Natural killer cell (primary cell): ENCODE results near the gene FSIP1. TPM values are rescaled to one million over a fixed set of nuclear protein-coding genes. Genes with fewer than 3 reads are reported as not detected.

Source experiments
- ATAC-seq, 3 donors: fragments of 150-1000 bp in 2 of 3; fragments of 200-7000 bp in 1 of 3; cut with Tn5 transposase; 1 replicate in 1 of 3; 2 replicates in 2 of 3; pipeline ENCODE4 v1.10.0; 2021; ENCODE audit warnings: mild to moderate bottlenecking in 2 of 3, moderate library complexity in 2 of 3
- DNase-seq, 2 donors: peaks; one replicate each; pipeline versions ENCODE4 v3.0.0 to v3.0.0-alpha.2; 2013 to 2021; ENCODE audit warnings: mixed read lengths in 1 of 2
- H3K27ac ChIP-seq: one replicate; pipeline ENCODE4 v1.5.1; 2013; ENCODE audit warnings: mild to moderate bottlenecking, low read length
- H3K27me3 ChIP-seq: one replicate; pipeline ENCODE4 v1.6.1; 2013; ENCODE audit warnings: low read length; ENCODE audit not compliant: control insufficient read depth, insufficient read depth
- H3K36me3 ChIP-seq: one replicate; pipeline ENCODE4 v1.6.1; 2013; ENCODE audit warnings: low read length; ENCODE audit not compliant: control insufficient read depth, insufficient read depth
- H3K4me1 ChIP-seq: one replicate; pipeline ENCODE4 v1.6.1; 2013; ENCODE audit warnings: low read length; ENCODE audit not compliant: control insufficient read depth, insufficient read depth
- H3K4me3 ChIP-seq: one replicate; pipeline ENCODE4 v1.5.1; 2013; ENCODE audit warnings: low read length
- H3K9me3 ChIP-seq: one replicate; pipeline ENCODE4 v1.6.1; 2013; ENCODE audit warnings: low read length; ENCODE audit not compliant: control insufficient read depth, insufficient read depth
- H3K27ac Mint-ChIP-seq, 2 donors: one replicate each; pipeline ENCODE4 v1.8.0; 2022; ENCODE audit warnings: mild to moderate bottlenecking in 2 of 2, mixed read lengths in 2 of 2, moderate library complexity in 1 of 2
- H3K27me3 Mint-ChIP-seq, 2 donors: one replicate each; pipeline ENCODE4 v1.8.0; 2022; ENCODE audit warnings: low read depth in 2 of 2, mixed read lengths in 2 of 2
- H3K36me3 Mint-ChIP-seq: one replicate; pipeline ENCODE4 v1.8.0; 2022; ENCODE audit warnings: mixed read lengths
- H3K4me1 Mint-ChIP-seq, 2 donors: one replicate each; pipeline ENCODE4 v1.8.0; 2022; ENCODE audit warnings: mixed read lengths in 2 of 2
- H3K4me3 Mint-ChIP-seq: one replicate; pipeline ENCODE4 v1.8.0; 2022; ENCODE audit warnings: mild to moderate bottlenecking, moderate library complexity, mixed read lengths
- H3K9me3 Mint-ChIP-seq, 2 donors: one replicate each; pipeline ENCODE4 v1.8.0; 2022; ENCODE audit warnings: mixed read lengths in 2 of 2
- WGBS: methylation state at CpG from one replicate; pipeline ENCODE4 v1.1.7; 2013; ENCODE audit warnings: missing lambda C conversion rate; ENCODE audit not compliant: insufficient coverage; 5-methylcytosine and 5-hydroxymethylcytosine counted together
- intact Hi-C: fragments of 100-400 bp; cut with micrococcal nuclease; formaldehyde crosslinking; loops from one replicate; pipeline ENCODE4 v1.14.2; 2022
- total RNA-seq, 4 donors: library from RNA; stranded (reverse); fragments of 120-200 nt in 1 of 4; gene quantifications; one replicate each; pipeline versions ENCODE4 v1.2.3 to v1.2.4, GENCODE V29; 2013 to 2022
- TF ChIP-seq, protein P1 (sequence below): fragments of 200-600 bp; IDR thresholded peaks from one replicate; pipeline ENCODE4 v1.8.0; 2022; ENCODE audit warnings: antibody characterized with exemption

Gene FSIP1
- total RNA-seq, 3 donors from 2014 or later (not counting 1 experiment from before 2014, with no cell fraction given): 1.1 to 2.3 (median 1.8) TPM

DNA sequence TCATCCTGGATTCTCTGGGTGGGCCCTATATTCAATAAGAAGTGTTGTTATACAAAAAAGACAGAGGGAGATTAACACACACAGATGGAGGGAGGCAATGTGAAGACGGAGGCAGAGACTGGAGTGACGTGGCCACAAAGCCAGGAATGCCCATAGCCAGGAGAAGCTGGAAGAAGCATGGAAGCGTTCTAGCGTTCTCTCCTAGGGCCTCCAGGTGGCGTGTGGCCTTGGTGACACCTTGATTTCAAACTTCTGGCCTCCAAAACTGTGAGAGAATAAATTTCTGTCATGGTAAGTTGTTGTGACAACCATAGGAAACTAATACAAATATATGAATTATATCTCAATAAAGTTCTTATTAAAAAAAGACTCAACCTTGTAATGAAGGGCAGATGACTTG lies 180.5 kb downstream of the FSIP1 start:
- Mint-ChIP-seq H3K36me3 (peaks cover 9% of the 10 kb centered on the region), H3K4me1 (peaks cover 29 to 33% of the 10 kb centered on the region in 2 donors), H3K9me3 (no peaks in the 10 kb centered on the region), H3K27me3 (no peaks in the 10 kb centered on the region), H3K27ac (no peak overlapping the region), H3K4me3 (no peak overlapping the region)
- Histone ChIP-seq H3K36me3 (no peaks in the 10 kb centered on the region), H3K9me3 (no peaks in the 10 kb centered on the region), H3K27me3 (no peaks in the 10 kb centered on the region), H3K4me1 (no peaks in the 10 kb centered on the region), H3K4me3 (no peak overlapping the region), H3K27ac (no peak overlapping the region)
- intact Hi-C loops: no loop called here
- ATAC-seq: no peak
- TF ChIP-seq, protein P1, sequence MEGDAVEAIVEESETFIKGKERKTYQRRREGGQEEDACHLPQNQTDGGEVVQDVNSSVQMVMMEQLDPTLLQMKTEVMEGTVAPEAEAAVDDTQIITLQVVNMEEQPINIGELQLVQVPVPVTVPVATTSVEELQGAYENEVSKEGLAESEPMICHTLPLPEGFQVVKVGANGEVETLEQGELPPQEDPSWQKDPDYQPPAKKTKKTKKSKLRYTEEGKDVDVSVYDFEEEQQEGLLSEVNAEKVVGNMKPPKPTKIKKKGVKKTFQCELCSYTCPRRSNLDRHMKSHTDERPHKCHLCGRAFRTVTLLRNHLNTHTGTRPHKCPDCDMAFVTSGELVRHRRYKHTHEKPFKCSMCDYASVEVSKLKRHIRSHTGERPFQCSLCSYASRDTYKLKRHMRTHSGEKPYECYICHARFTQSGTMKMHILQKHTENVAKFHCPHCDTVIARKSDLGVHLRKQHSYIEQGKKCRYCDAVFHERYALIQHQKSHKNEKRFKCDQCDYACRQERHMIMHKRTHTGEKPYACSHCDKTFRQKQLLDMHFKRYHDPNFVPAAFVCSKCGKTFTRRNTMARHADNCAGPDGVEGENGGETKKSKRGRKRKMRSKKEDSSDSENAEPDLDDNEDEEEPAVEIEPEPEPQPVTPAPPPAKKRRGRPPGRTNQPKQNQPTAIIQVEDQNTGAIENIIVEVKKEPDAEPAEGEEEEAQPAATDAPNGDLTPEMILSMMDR: no peak
- no peak for DNase-seq
- 97% methylated on average over 5 of the region's 5 CpGs for WGBS

DNA sequence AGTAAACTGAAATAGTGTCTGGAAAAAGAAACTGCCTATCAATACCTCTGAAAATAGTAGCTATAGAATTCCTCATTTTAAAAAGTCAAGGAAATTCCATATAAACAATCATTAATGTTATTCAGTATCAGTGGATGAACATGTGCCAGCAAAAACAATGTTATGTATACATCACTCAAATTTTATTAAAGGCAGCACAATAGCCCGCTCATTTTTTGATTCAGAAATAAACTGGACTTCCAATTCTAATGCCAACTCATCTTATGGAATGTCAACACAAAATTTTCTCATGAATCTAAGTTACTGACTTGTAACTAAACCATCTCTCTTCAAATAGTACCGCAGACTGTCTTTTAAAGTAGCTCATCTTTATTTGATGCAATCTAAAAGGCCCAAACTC lies 182.8 kb downstream of the FSIP1 start:
- peaks cover 14 to 24% of the 10 kb centered on the region in 2 donors for H3K4me1 Mint-ChIP-seq
- no peak overlapping the region for H3K27ac Mint-ChIP-seq
- H3K27me3 Mint-ChIP-seq: no peaks in the 10 kb centered on the region
- Histone ChIP-seq H3K27me3 (no peaks in the 10 kb centered on the region), H3K9me3 (no peaks in the 10 kb centered on the region), H3K4me3 (no peak overlapping the region), H3K4me1 (no peaks in the 10 kb centered on the region), H3K36me3 (peaks cover 4% of the 10 kb centered on the region), H3K27ac (no peak overlapping the region)
- ATAC-seq: no peak
- intact Hi-C loops: no loop called here
- WGBS: 92% methylated on average over 2 of the region's 2 CpGs
- TF ChIP-seq, protein P1: no peak
- no peak overlapping the region for H3K4me3 Mint-ChIP-seq
- no peaks in the 10 kb centered on the region for H3K9me3 Mint-ChIP-seq
- DNase-seq: no peak
- peaks cover 17% of the 10 kb centered on the region for H3K36me3 Mint-ChIP-seq

DNA sequence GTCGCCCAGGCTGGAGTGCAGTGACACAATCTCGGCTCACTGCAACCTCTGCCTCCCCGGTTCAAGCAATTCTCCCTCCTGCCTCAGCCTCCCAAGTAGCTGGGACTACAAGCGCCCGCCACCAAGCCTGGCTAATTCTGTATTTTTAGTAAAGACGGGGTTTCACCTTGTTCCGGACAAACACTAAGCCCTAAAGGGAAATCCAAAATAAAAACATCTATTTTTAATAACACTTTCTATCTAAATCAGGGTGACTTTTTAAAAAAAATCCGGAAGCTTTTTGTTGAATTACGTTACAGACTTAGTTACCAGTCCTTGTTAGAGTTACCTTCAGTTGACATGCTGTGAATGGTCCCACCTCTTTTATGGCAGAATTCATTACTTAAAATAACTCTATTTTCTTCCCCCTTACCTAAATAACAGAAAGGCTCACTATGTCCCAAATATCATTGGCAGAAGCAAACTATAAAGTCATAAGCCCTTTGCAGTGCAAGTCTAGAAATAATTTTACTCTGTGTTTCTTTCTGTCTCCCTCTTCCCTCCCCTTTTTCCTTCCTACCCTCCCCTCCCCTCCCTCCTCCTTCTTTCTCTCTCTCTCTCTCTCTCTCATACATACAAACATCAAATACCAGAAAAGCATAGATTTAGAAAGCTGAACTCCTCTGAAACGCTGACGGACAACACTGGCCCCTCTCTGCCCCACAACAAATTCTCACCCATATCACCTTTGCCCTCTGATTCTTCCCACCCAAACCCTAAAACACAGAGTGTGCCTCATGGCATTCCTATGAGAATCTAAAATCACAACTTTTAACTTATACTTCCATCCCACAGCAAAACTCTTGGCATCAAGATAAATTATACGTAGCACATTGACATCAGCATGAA lies 183.4 kb downstream of the FSIP1 start:
- Mint-ChIP-seq H3K4me3 (no peak overlapping the region), H3K36me3 (peaks cover 18% of the 10 kb centered on the region), H3K9me3 (no peaks in the 10 kb centered on the region), H3K4me1 (peaks cover 11 to 27% of the 10 kb centered on the region in 2 donors), H3K27ac (no peak overlapping the region), H3K27me3 (no peaks in the 10 kb centered on the region)
- ATAC-seq (no peak), DNase-seq (no peak)
- Histone ChIP-seq H3K27me3 (no peaks in the 10 kb centered on the region), H3K9me3 (no peaks in the 10 kb centered on the region), H3K36me3 (peaks cover 4% of the 10 kb centered on the region), H3K4me1 (no peaks in the 10 kb centered on the region), H3K4me3 (no peak overlapping the region), H3K27ac (no peak overlapping the region)
- WGBS: 95% methylated on average over 11 of the region's 12 CpGs
- intact Hi-C loops: no loop called here
- TF ChIP-seq, protein P1: no peak
